GM19328 (cell line): ENCODE data around the gene TAAR1.
"Not testable (repeated sequence)": the region's sequence is repeated elsewhere in the genome, so short reads cannot be mapped to it uniquely, and the experiment has no call there.

ENCODE experiments used
- ATAC-seq: cut with Tn5 transposase; IDR thresholded peaks from one replicate; pipeline ENCODE4 v1.9.1; 2021; ENCODE audit warnings: mild to moderate bottlenecking, moderate library complexity; ENCODE audit not compliant: unreplicated experiment

TAAR1 gene, protein sequence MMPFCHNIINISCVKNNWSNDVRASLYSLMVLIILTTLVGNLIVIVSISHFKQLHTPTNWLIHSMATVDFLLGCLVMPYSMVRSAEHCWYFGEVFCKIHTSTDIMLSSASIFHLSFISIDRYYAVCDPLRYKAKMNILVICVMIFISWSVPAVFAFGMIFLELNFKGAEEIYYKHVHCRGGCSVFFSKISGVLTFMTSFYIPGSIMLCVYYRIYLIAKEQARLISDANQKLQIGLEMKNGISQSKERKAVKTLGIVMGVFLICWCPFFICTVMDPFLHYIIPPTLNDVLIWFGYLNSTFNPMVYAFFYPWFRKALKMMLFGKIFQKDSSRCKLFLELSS

DNA sequence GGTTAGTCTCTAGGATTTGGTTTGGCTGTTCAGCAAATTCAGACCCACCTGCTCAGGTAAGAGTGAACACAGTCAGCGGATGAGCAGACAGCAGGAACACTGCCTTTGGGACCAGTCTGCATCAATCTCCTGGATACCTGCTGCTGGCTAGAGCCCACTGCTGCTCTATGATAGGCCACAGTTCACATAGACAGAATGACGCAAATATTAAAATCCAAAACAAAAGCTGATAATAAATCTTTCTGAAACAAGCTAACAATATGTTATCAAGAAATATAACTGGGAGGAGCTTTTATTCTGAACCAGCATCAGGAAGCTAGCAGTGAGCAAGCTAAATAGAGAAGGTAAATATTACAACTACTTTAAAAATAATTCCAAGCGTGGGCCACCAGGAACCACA is at the start of gene TAAR1:
Gene TAAR1 (minus strand): TSS at position 101 of the 400 bp plus-strand sequence. CDS start 13,179 bp downstream, outside the sequence.
- no peak for ATAC-seq

DNA sequence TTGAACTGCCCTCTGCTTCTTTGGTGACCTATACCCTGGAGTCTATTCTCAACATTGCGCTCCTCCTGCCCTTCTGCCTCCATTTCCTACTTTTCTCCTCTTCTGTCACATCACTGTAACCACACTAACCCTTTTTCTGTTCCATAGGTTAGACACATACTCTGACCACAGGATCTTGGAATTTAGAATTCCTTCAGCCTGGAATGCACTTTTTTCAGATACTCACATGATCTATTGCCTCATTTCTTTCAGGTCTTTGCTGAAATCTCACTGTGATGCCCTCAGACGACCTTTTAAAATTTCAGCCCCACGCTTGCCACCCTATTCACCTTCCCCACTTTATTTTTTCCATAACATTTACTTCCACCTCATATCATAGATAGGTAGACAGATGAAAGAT is 49.8 kb upstream of the TAAR1 start:
- no peak for ATAC-seq

DNA sequence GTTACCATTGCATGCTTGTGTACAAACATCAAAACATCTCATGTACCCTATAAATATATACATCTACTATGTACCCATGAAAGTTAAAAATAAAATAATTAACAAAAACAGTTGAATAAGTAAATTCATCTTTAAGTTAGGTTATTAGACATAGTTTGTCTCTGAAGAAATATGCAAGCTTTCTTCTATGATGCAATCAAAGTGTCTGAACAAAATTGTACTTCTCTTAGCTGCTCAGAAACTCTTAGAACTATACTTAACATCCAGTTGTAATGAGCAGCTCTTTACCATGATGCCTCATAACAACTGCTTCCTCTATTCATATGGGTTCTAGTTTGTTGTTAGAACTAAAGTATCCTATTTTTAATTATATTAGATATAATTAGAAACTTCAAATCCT is 49.0 kb upstream of the TAAR1 start:
- ATAC-seq = no peak

- not testable (repeated sequence) for ATAC-seq
These were observed 47.8 kb upstream of the TAAR1 start for GRCh38 chr6:132706756-132707155.

DNA sequence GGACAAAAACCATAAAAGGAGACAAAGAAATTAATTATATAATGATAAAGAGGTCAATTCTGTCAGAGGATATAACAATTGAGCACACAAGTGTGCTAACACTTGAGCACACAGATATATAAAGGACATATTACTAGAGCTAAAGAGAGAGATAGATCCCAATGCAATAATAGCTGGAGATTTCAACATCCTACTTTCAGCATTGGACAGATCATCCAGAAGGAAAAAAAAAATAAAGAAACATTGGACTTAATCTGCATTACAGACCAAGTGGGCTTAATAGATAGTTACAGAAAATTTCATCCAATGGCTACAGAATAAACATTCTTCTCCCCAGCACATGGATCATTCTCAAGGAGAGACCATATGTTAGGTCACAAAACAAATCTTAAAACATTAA is 45.0 kb upstream of the TAAR1 start:
- no peak for ATAC-seq

- ATAC-seq = no peak
These were observed 39.6 kb upstream of the TAAR1 start for GRCh38 chr6:132698608-132699007.

DNA sequence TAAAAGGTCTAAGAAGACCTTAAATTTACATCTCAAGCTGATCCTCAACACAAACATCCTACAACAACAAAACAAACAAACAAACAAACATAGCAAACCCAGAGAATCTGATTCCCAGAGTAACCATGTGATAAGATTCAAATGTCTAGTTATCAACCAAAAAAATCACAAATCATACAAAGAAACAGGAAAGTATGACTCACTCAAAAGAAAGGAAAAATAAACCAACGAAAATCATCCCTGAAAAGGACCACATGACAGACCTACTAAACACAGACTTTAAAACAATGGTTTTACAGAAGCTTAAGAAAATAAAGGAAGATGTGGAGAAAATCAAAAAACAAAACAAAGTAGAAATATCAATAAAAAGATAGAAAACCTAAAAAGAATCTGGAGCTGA is 36.8 kb upstream of the TAAR1 start:
- no peak for ATAC-seq

- ATAC-seq = no peak
These were observed 34.5 kb upstream of the TAAR1 start for GRCh38 chr6:132693478-132693877.

DNA sequence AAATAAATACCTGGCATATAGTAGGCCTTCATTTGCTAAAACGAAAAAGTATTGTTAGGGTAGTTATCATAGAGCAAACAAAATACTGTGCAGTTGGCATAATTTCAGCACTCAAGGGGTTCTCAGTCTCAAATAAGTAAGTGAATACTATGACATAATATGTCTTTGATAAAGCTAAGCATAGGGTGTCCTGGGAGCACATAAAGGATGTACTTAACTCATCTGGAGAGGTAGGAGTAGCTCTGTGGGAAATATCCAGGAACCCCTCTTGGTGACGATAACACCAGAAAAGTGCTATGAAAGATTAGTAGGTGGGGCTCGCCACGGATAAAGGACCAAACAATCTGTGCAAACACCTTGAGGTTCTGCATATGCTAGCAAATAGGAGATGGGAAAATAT is 31.7 kb upstream of the TAAR1 start:
- no peak for ATAC-seq

GRCh38 chr6:132687306-132687705 is 28.3 kb upstream of the TAAR1 start:
- no peak for ATAC-seq

DNA sequence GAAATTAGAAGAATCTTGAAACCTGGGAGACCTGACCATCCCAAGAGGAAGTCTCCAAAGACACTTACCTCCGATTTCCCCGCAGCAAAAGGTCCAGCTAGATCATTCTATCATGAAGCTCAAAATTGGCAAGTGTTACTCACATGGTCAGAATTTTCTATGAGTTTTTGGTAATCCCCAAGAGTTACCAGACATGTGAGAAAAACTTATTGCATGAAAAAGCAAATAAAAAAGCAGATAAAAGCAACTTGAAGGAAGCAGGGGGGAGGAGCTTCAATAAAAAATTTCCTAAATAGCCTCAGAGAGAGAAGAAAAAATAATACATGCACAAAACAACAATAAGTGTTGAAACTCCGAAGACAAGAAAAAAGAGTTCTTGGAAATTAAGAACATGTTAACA is 27.5 kb upstream of the TAAR1 start:
- no peak for ATAC-seq

GRCh38 chr6:132685009-132685408 is 26.0 kb upstream of the TAAR1 start:
- no peak for ATAC-seq

GRCh38 chr6:132684272-132684671 is 25.3 kb upstream of the TAAR1 start:
- ATAC-seq = no peak

DNA sequence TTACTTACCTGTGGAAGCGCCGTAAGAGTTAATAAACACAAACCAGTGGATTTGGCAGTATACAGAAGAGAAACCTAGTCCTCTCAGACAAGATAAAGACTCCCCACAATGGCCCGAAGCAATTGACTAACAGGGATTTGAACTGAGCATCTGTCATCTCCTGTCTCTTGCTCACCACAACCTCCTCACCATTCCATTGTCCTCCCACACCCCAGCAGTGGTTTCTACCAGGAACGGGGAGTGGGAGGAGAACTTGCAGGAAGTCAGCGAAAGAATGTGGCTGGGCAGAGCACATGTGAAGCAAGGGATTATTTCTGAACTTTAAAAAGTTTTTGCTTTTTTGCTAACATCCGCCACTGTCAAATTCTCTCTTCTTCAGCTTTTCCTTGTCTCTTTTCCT is 24.6 kb upstream of the TAAR1 start:
- ATAC-seq = no peak

DNA sequence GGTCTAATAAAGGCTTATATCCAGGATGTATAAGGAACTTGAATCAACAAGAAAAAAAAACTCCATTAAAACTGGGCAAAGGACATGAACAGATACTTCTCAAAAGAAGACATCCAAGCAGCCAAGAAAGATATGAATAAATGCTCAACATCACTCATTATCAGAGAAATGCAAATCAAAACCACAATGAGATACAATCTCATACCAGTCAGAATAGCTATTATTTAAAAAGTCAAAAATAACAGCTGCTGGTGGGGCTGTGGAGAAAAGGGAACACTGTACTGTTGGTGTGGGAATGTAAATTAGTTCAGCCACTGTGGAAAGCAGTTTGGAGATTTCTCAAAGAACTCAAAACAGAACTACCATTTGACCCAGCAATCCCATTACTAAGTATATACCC is 20.1 kb upstream of the TAAR1 start:
- ATAC-seq = not testable (repeated sequence)

DNA sequence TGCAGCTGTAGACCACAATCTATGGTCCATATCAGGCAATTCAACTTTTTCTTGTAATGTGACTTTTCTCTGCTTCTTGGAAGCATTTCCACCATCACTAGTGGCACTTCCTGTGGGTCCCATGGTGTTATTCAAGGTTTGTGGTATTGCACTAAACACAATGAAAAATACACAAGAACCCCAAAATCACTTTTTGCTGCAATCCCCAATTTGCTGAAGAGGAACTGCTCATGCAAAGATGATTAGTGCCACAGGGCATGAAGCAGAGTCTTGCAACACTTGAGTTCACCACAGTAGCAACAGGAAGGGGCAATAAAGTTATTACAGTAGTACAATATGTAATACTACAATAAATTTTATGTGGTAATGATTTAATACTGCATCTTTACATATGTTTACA is 16.8 kb upstream of the TAAR1 start:
- ATAC-seq = no peak

DNA sequence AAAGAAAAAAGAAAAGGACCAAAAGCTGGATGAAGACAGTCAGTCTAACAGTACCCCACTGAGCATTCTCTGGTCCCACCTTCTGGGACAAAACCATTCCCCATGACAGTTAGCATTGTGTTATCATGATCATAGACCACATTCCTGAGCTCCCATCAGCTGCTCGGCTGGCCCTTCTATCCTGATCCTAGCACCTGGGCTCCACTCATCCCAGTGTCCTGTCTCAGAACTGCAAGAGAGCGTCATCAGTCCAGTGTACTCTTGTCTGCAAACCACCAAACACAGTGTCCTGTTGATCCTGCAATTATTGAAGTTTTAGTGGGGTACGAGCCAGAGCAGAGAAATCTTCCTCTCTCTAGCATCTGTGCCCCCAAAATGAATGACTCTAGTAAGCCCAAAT is 16.0 kb upstream of the TAAR1 start:
- ATAC-seq = no peak

- no peak for ATAC-seq
These were observed 14.6 kb upstream of the TAAR1 start for GRCh38 chr6:132673376-132674094.

GRCh38 chr6:132671295-132671694 is 12.3 kb upstream of the TAAR1 start:
- no peak for ATAC-seq

DNA sequence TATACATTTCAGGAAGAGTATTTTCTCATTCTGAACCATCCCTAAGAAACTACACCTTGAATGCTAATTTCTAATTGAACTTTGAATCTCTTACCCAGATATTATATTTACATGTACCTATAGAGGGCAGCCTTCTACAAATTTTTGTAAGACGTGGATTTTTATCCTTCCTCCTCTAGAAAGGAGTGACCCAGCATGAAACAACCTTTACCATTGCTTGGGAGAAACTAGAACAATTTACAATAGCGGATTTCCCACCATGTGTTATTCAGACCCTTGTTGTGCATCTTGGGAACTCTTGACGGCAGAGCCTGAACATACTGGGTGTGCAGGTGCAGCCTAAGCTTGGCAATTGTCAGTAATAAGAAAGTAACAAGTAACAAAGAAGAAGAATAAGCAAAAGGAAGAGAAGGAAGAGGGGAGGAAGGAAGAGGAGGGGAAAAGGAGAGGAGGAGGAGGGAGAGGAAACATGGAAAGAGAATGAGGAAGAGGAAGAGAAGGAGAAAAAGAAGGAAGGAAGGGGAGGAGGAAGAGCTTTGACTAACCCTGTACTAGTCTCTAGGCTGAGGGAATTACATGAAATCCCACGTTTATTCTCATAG is 10.8 kb upstream of the TAAR1 start:
- ATAC-seq = no peak

GRCh38 chr6:132666118-132666517 is 7.1 kb upstream of the TAAR1 start:
- no peak for ATAC-seq
